ENCODE data around the gene SLC22A14. TPM values are rescaled to one million over a fixed set of nuclear protein-coding genes. Genes with fewer than 3 reads are reported as not detected.
A peak's percentile ranks its signal among the peaks of the same experiment; 100 is the strongest.

The SLC22A14 gene
- total RNA-seq, 2 experiments from 2014 or later = not detected

- Mint-ChIP-seq H3K4me1 (no peaks in the 10 kb centered on the region), H3K36me3 (ENCODE audit: low read depth) (no peaks in the 10 kb centered on the region), H3K27me3 (peaks cover 3% of the 10 kb centered on the region), H3K9me3 (ENCODE audit: low read depth) (no peaks in the 10 kb centered on the region), H3K27ac (no peak overlapping the region), H3K4me3 (no peak overlapping the region)
- intact Hi-C loops (cut with DNase I, micrococcal nuclease) = no loop called here
- CTCF ChIA-PET = interaction anchor here (0.9 to 1.4 kb wide), 2 partner anchors 13 to 135 kb away, joined by 5 to 7 read pairs; partner anchors contain the start of gene XYLB
- DNase-seq (no peak), ATAC-seq (no peak)
- POLR2A ChIA-PET = no interaction called here
Observed at GRCh38 chr3:38334142-38335055, 52.3 kb downstream of the SLC22A14 start.

- no peak for ATAC-seq
- Mint-ChIP-seq H3K9me3 (ENCODE audit: low read depth) (no peaks in the 10 kb centered on the region), H3K27me3 (peaks cover 3% of the 10 kb centered on the region), H3K4me3 (no peak overlapping the region), H3K36me3 (ENCODE audit: low read depth) (no peaks in the 10 kb centered on the region), H3K4me1 (no peaks in the 10 kb centered on the region), H3K27ac (no peak overlapping the region)
- ChIA-PET POLR2A (interaction anchor here (0.6 kb wide), 1 partner anchor 9 kb away, joined by 3 read pairs; no protein-coding TSS in a partner anchor), CTCF (interaction anchor here (0.6 to 0.9 kb wide), 3 partner anchors 134 to 326 kb away, joined by 3 to 5 read pairs (median 3); no protein-coding TSS in a partner anchor)
- intact Hi-C loops (cut with DNase I, micrococcal nuclease) = no loop called here
- DNase-seq = no peak
Observed at GRCh38 chr3:38335263-38335662, 53.2 kb downstream of the SLC22A14 start.

GRCh38 chr3:38337703-38338102 is 55.6 kb downstream of the SLC22A14 start:
- intact Hi-C loops (cut with DNase I, micrococcal nuclease) = no loop called here
- ChIA-PET CTCF (no interaction called here), POLR2A (no interaction called here)

GRCh38 chr3:38343797-38344594 is 61.9 kb downstream of the SLC22A14 start:
- no peak overlapping the region for H3K4me3 Mint-ChIP-seq
- H3K36me3 Mint-ChIP-seq (ENCODE audit: low read depth) = no peaks in the 10 kb centered on the region
- peaks cover 2% of the 10 kb centered on the region for H3K4me1 Mint-ChIP-seq
- ChIA-PET CTCF (interaction anchor here (0.7 to 1.2 kb wide), 5 partner anchors 56 to 226 kb away, joined by 3 to 4 read pairs (median 3); no protein-coding TSS in a partner anchor), POLR2A (interaction anchor here (0.6 kb wide), 1 partner anchor 25 kb away, joined by 3 read pairs; no protein-coding TSS in a partner anchor)
- no peaks in the 10 kb centered on the region for H3K9me3 Mint-ChIP-seq (ENCODE audit: low read depth)
- intact Hi-C loops (cut with DNase I, micrococcal nuclease) = no loop called here
- H3K27ac Mint-ChIP-seq = no peak overlapping the region
- DNase-seq (no peak), ATAC-seq (no peak)
- peaks cover 2% of the 10 kb centered on the region for H3K27me3 Mint-ChIP-seq

More at GRCh38 chr3:38337703-38338102, 55.6 kb downstream of the SLC22A14 start:
- no peak for DNase-seq
- Mint-ChIP-seq H3K4me1 (no peaks in the 10 kb centered on the region), H3K9me3 (ENCODE audit: low read depth) (no peaks in the 10 kb centered on the region), H3K4me3 (no peak overlapping the region), H3K36me3 (ENCODE audit: low read depth) (no peaks in the 10 kb centered on the region), H3K27me3 (peaks cover 3% of the 10 kb centered on the region), H3K27ac (no peak overlapping the region)
- ATAC-seq = no peak

- Mint-ChIP-seq H3K27me3 (peaks cover 2% of the 10 kb centered on the region), H3K27ac (no peak overlapping the region), H3K9me3 (ENCODE audit: low read depth) (no peaks in the 10 kb centered on the region), H3K4me1 (peaks cover 2% of the 10 kb centered on the region), H3K4me3 (peak overlapping the region; percentile 70), H3K36me3 (ENCODE audit: low read depth) (no peaks in the 10 kb centered on the region)
- intact Hi-C loops (cut with DNase I, micrococcal nuclease) = loop anchor here (1.0 to 5.0 kb wide), 9 partner anchors 108 to 489 kb away; partner anchors contain the start of genes ACAA1 (in 2 of the 2), EXOG (in 1 of the 2) and OXSR1 (in 1 of the 2)
- no peak for ATAC-seq
- ChIA-PET CTCF (interaction anchor here (0.6 to 2.0 kb wide), 25 partner anchors 12 to 654 kb away, joined by 3 to 27 read pairs (median 4); partner anchors contain the start of genes ACAA1 and EXOG), POLR2A (interaction anchor here (0.6 kb wide), 1 partner anchor 217 kb away, joined by 3 read pairs; no protein-coding TSS in a partner anchor)
- DNase-seq = no peak
Observed at GRCh38 chr3:38345879-38346586, 63.9 kb downstream of the SLC22A14 start.

GRCh38 chr3:38346587-38347410 is 64.7 kb downstream of the SLC22A14 start, which contains the start of gene XYLB:
TSS of gene XYLB (plus strand) at chr3:38346785. CDS start at chr3:38346869, 84 bp downstream.
- peak within 1 kb of the TSS; percentile 70 for H3K4me3 Mint-ChIP-seq
- H3K9me3 Mint-ChIP-seq (ENCODE audit: low read depth) = no peaks in the 10 kb centered on the region

GRCh38 chr3:38347421-38348200 is 65.5 kb downstream of the SLC22A14 start:
- DNase-seq (no peak), ATAC-seq (no peak)
- POLR2A ChIA-PET = interaction anchor here (1.0 to 1.1 kb wide), 2 partner anchors 183 to 211 kb away, joined by 3 read pairs; partner anchors contain the start of gene ACAA1
- H3K27ac Mint-ChIP-seq = no peak overlapping the region
- H3K27me3 Mint-ChIP-seq = peaks cover 2% of the 10 kb centered on the region
- peak overlapping the region; percentile 70 for H3K4me3 Mint-ChIP-seq
- peaks cover 2% of the 10 kb centered on the region for H3K4me1 Mint-ChIP-seq
- CTCF ChIA-PET = interaction anchor here (0.9 to 1.4 kb wide), 4 partner anchors 14 to 146 kb away, joined by 4 to 7 read pairs (median 5); no protein-coding TSS in a partner anchor
- intact Hi-C loops (cut with DNase I, micrococcal nuclease) = loop anchor here (2.0 to 5.0 kb wide), 4 partner anchors 211 to 490 kb away; partner anchors contain the start of gene ACAA1 (in 2 of the 2)
- no peaks in the 10 kb centered on the region for H3K9me3 Mint-ChIP-seq (ENCODE audit: low read depth)
- H3K36me3 Mint-ChIP-seq (ENCODE audit: low read depth) = peaks cover 7% of the 10 kb centered on the region

More at GRCh38 chr3:38346587-38347410, 64.7 kb downstream of the SLC22A14 start, which contains the start of gene XYLB:
- DNase-seq = peak; percentile 89
- peak; percentile 98 for ATAC-seq
- Mint-ChIP-seq H3K27ac (no peak within 1 kb of the TSS), H3K4me1 (peaks cover 2% of the 10 kb centered on the region), H3K36me3 (ENCODE audit: low read depth) (peaks cover 1% of the 10 kb centered on the region), H3K27me3 (peaks cover 2% of the 10 kb centered on the region)
- ChIA-PET POLR2A (interaction anchor here (0.6 to 1.1 kb wide), 3 partner anchors 182 to 218 kb away, joined by 3 read pairs; partner anchors contain the start of gene ACAA1), CTCF (interaction anchor here (0.5 to 2.0 kb wide), 29 partner anchors 13 to 653 kb away, joined by 3 to 27 read pairs (median 4); partner anchors contain the start of genes ACAA1 and EXOG)
- intact Hi-C loops (cut with DNase I, micrococcal nuclease) = loop anchor here (1.0 to 5.0 kb wide), 9 partner anchors 108 to 489 kb away; partner anchors contain the start of genes ACAA1 (in 2 of the 2), EXOG (in 1 of the 2) and OXSR1 (in 1 of the 2)

- CTCF ChIA-PET = no interaction called here
- Mint-ChIP-seq H3K4me1 (peaks cover 2% of the 10 kb centered on the region), H3K27ac (no peak overlapping the region), H3K27me3 (peaks cover 2% of the 10 kb centered on the region), H3K9me3 (ENCODE audit: low read depth) (no peaks in the 10 kb centered on the region), H3K4me3 (no peak overlapping the region), H3K36me3 (ENCODE audit: low read depth) (peaks cover 10% of the 10 kb centered on the region)
- POLR2A ChIA-PET = no interaction called here
- ATAC-seq = no peak
- DNase-seq = peak; percentile 9
- intact Hi-C loops (cut with DNase I, micrococcal nuclease) = loop anchor here in 1 of 2 experiments (5.0 kb wide), 2 partner anchors 232 to 492 kb away; no protein-coding TSS in a partner anchor
Observed at GRCh38 chr3:38348903-38349302, 66.8 kb downstream of the SLC22A14 start.

- ChIA-PET POLR2A (no interaction called here), CTCF (no interaction called here)
- peaks cover 2% of the 10 kb centered on the region for H3K4me1 Mint-ChIP-seq
- H3K36me3 Mint-ChIP-seq (ENCODE audit: low read depth) = peaks cover 11% of the 10 kb centered on the region
- H3K27ac Mint-ChIP-seq = no peak overlapping the region
- ATAC-seq (no peak), DNase-seq (no peak)
- intact Hi-C loops (cut with DNase I, micrococcal nuclease) = loop anchor here in 1 of 2 experiments (5.0 kb wide), 2 partner anchors 233 to 493 kb away; no protein-coding TSS in a partner anchor
- no peak overlapping the region for H3K4me3 Mint-ChIP-seq
- H3K9me3 Mint-ChIP-seq (ENCODE audit: low read depth) = no peaks in the 10 kb centered on the region
- no peaks in the 10 kb centered on the region for H3K27me3 Mint-ChIP-seq
Observed at GRCh38 chr3:38349684-38350359, 67.7 kb downstream of the SLC22A14 start.
